Lung microvascular endothelial cell (primary cell): ENCODE results near the gene PAK1. TPM values are rescaled to one million over a fixed set of nuclear protein-coding genes. Genes with fewer than 3 reads are reported as not detected.
"Not testable (repeated sequence)": the region's sequence is repeated elsewhere in the genome, so short reads cannot be mapped to it uniquely, and the experiment has no call there.

Source experiments
- DNase-seq, 2 donors: peaks; one replicate each; pipeline versions ENCODE4 v3.0.0 to v3.0.0-alpha.2; 2010; ENCODE audit warnings: low read depth in 2 of 2
- total RNA-seq: library from RNA; depleted of rRNA; stranded (reverse); fragments of >200 nt; gene quantifications from 2 replicates; pipeline ENCODE4 v1.2.1, GENCODE V29; 2014

PAK1 gene
- under 0.01 and 0.87 TPM in 2 replicates for total RNA-seq

GRCh38 chr11:77473801-77474683 is at the start of gene PAK1:
Gene PAK1 (minus strand): TSS chr11:77474094. CDS start chr11:77392520, 81,574 bp downstream.
- peak; percentile 68 to 70 for DNase-seq

- DNase-seq, result no peak
Observed at GRCh38 chr11:77522215-77522614, 48.3 kb upstream of the PAK1 start.

GRCh38 chr11:77519847-77520246 is 46.0 kb upstream of the PAK1 start:
- no peak for DNase-seq

GRCh38 chr11:77518471-77518870 is 44.6 kb upstream of the PAK1 start:
- no peak for DNase-seq

- no peak for DNase-seq
Observed at GRCh38 chr11:77517753-77518152, 43.9 kb upstream of the PAK1 start.

- DNase-seq, result peak in 1 of 2 donors; percentile 33
Observed at GRCh38 chr11:77517226-77517625, 43.3 kb upstream of the PAK1 start.

GRCh38 chr11:77515483-77515882 is 41.6 kb upstream of the PAK1 start:
- DNase-seq, result no peak

GRCh38 chr11:77515063-77515462 is 41.2 kb upstream of the PAK1 start:
- no peak for DNase-seq

GRCh38 chr11:77512092-77512491 is 38.2 kb upstream of the PAK1 start:
- DNase-seq, result no peak

GRCh38 chr11:77510851-77511250 is 37.0 kb upstream of the PAK1 start:
- DNase-seq, result no peak

- DNase-seq, result no peak
Observed at GRCh38 chr11:77510095-77510494, 36.2 kb upstream of the PAK1 start.

- no peak for DNase-seq
Observed at GRCh38 chr11:77508019-77508418, 34.1 kb upstream of the PAK1 start.

GRCh38 chr11:77506857-77507256 is 33.0 kb upstream of the PAK1 start:
- peak; percentile 12 to 52 for DNase-seq

GRCh38 chr11:77505956-77506355 is 32.1 kb upstream of the PAK1 start:
- DNase-seq, result no peak

GRCh38 chr11:77503006-77503405 is 29.1 kb upstream of the PAK1 start:
- no peak for DNase-seq

- DNase-seq, result no peak
Observed at GRCh38 chr11:77502346-77502905, 28.5 kb upstream of the PAK1 start.

- no peak for DNase-seq
Observed at GRCh38 chr11:77501758-77502157, 27.9 kb upstream of the PAK1 start.

GRCh38 chr11:77497368-77497767 is 23.5 kb upstream of the PAK1 start:
- no peak for DNase-seq

- DNase-seq, result no peak
Observed at GRCh38 chr11:77495526-77495925, 21.6 kb upstream of the PAK1 start.

GRCh38 chr11:77490035-77490434 is 16.1 kb upstream of the PAK1 start:
- DNase-seq, result not testable (repeated sequence)

- DNase-seq, result no peak
Observed at GRCh38 chr11:77487790-77488189, 13.9 kb upstream of the PAK1 start.

- DNase-seq, result no peak
Observed at GRCh38 chr11:77479746-77480352, 6.0 kb upstream of the PAK1 start.

GRCh38 chr11:77475206-77475605 is 1.3 kb upstream of the PAK1 start:
- DNase-seq, result no peak
